Smooth muscle cell (in vitro differentiated cells): ENCODE data around the gene FZD1. TPM values are rescaled to one million over a fixed set of nuclear protein-coding genes. Genes with fewer than 3 reads are reported as not detected.
A peak's percentile ranks its signal among the peaks of the same experiment; 100 is the strongest.

Experiments used
- DNase-seq: peaks from one replicate; lab custom pipeline; 2025; ENCODE audit not compliant: unreplicated experiment; lab: John Stamatoyannopoulos, UW
- H2AFZ ChIP-seq: fragments of 200-600 bp; sonication (generic); 2 replicates; pipeline ENCODE4 v1.6.0; 2016; ENCODE audit warnings: antibody characterized with exemption, low read depth, mild to moderate bottlenecking
- H3F3A ChIP-seq: fragments of 200-600 bp; sonication (generic); 2 replicates; pipeline ENCODE4 v1.6.0; 2017; ENCODE audit warnings: antibody characterized with exemption, low read depth
- H3K27ac ChIP-seq: fragments of 200-600 bp; sonication (generic); 2 replicates; pipeline ENCODE4 v1.5.1; 2016; ENCODE audit warnings: low read depth, mild to moderate bottlenecking
- H3K27me3 ChIP-seq: fragments of 200-600 bp; sonication (generic); 2 replicates; pipeline ENCODE4 v1.6.1; 2016; ENCODE audit warnings: low read depth, mild to moderate bottlenecking
- H3K36me3 ChIP-seq: fragments of 200-600 bp; sonication (generic); 2 replicates; pipeline ENCODE4 v1.5.1; 2016; ENCODE audit warnings: low read depth
- H3K4me1 ChIP-seq: fragments of 200-600 bp; sonication (generic); 2 replicates; pipeline ENCODE4 v1.5.1; 2016; ENCODE audit warnings: low read depth
- H3K4me2 ChIP-seq: fragments of 200-600 bp; sonication (generic); 2 replicates; pipeline ENCODE4 v1.6.0; 2016; ENCODE audit warnings: mild to moderate bottlenecking
- H3K4me3 ChIP-seq: fragments of 200-600 bp; sonication (generic); 2 replicates; pipeline ENCODE4 v1.5.1; 2016; ENCODE audit warnings: mild to moderate bottlenecking
- H3K79me2 ChIP-seq: fragments of 200-600 bp; sonication (generic); 2 replicates; pipeline ENCODE4 v1.6.0; 2016; ENCODE audit warnings: low read depth, mild to moderate bottlenecking
- H3K9ac ChIP-seq: fragments of 200-600 bp; sonication (generic); 2 replicates; pipeline ENCODE4 v1.6.0; 2016; ENCODE audit warnings: low read depth
- H3K9me3 ChIP-seq: fragments of 200-600 bp; sonication (generic); replicated peaks from 2 replicates; pipeline ENCODE4 v1.5.1; 2016; ENCODE audit warnings: low read depth
- H4K20me1 ChIP-seq: fragments of 200-600 bp; sonication (generic); 2 replicates; pipeline ENCODE4 v1.6.0; 2016; ENCODE audit warnings: low read depth
- CTCF ChIP-seq: fragments of 200-600 bp; sonication (generic); IDR thresholded peaks from 2 replicates; pipeline ENCODE4 v1.5.1; 2017; ENCODE audit warnings: borderline replicate concordance, mild to moderate bottlenecking, antibody characterized with exemption; ENCODE audit not compliant: insufficient read depth, poor library complexity, severe bottlenecking
- WGBS: methylation state at CpG from one replicate; pipeline ENCODE4 v1.1.7; 2016; ENCODE audit warnings: low lambda C conversion rate; 5-methylcytosine and 5-hydroxymethylcytosine counted together
- polyA plus RNA-seq: library from polyadenylated mRNA; unstranded; fragments of >200 nt; fragmentation: Nextera tagmentation; extraction: Ambion mirVana; gene quantifications from 2 replicates; pipeline ENCODE4 v1.2.1, GENCODE V29; 2016
- total RNA-seq: library from RNA; depleted of rRNA; stranded (reverse); fragments of >200 nt; gene quantifications from 2 replicates; pipeline ENCODE4 v1.2.3, GENCODE V29; 2014

The FZD1 gene
- total and polyA plus RNA-seq, 2 experiments from 2014 or later: 32.4 to 36.2 TPM

GRCh38 chr7:91285696-91286355 is 21.6 kb downstream of the FZD1 start:
- Histone ChIP-seq H3K9ac (no peak overlapping the region), H3F3A (no peaks in the 10 kb centered on the region), H3K36me3 (no peaks in the 10 kb centered on the region), H3K4me1 (peaks cover 13% of the 10 kb centered on the region), H3K27ac (no peak overlapping the region), H4K20me1 (no peaks in the 10 kb centered on the region), H3K27me3 (peaks cover 4% of the 10 kb centered on the region), H3K4me2 (no peak overlapping the region), H3K79me2 (no peaks in the 10 kb centered on the region), H3K4me3 (no peak overlapping the region), H3K9me3 (no peaks in the 10 kb centered on the region), H2AFZ (peak overlapping the region; percentile 19)
- no peak for TF ChIP-seq CTCF
- DNase-seq: no peak
- WGBS: 77% methylated on average over 7 of the region's 7 CpGs

- H3K27me3 ChIP-seq: peaks cover 4% of the 10 kb centered on the region
- DNase-seq: no peak
- no peak overlapping the region for H3K27ac ChIP-seq
- no peak overlapping the region for H3K4me2 ChIP-seq
- peaks cover 12% of the 10 kb centered on the region for H3K4me1 ChIP-seq
- H3F3A ChIP-seq: no peaks in the 10 kb centered on the region
- no peak overlapping the region for H3K4me3 ChIP-seq
- no peaks in the 10 kb centered on the region for H3K79me2 ChIP-seq
- 74% methylated on average over 6 of the region's 6 CpGs for WGBS
- H3K36me3 ChIP-seq: no peaks in the 10 kb centered on the region
- no peak overlapping the region for H3K9ac ChIP-seq
- no peak for TF ChIP-seq CTCF
- no peaks in the 10 kb centered on the region for H3K9me3 ChIP-seq
- H2AFZ ChIP-seq: no peak overlapping the region
- no peaks in the 10 kb centered on the region for H4K20me1 ChIP-seq
Observed at GRCh38 chr7:91286432-91286831, 22.2 kb downstream of the FZD1 start.

- 61% methylated on average over 4 of the region's 4 CpGs for WGBS
- no peak for TF ChIP-seq CTCF
Observed at GRCh38 chr7:91287371-91288084, 23.3 kb downstream of the FZD1 start.

More at GRCh38 chr7:91287371-91288084, 23.3 kb downstream of the FZD1 start:
- no peak for DNase-seq
- H3K79me2 ChIP-seq: no peaks in the 10 kb centered on the region
- H3K27ac ChIP-seq: no peak overlapping the region
- H3K4me1 ChIP-seq: peaks cover 12% of the 10 kb centered on the region
- no peaks in the 10 kb centered on the region for H3K36me3 ChIP-seq
- H3K9ac ChIP-seq: no peak overlapping the region
- H3F3A ChIP-seq: no peaks in the 10 kb centered on the region
- no peaks in the 10 kb centered on the region for H3K9me3 ChIP-seq
- H2AFZ ChIP-seq: no peak overlapping the region
- H3K4me3 ChIP-seq: no peak overlapping the region
- no peak overlapping the region for H3K4me2 ChIP-seq
- peaks cover 2% of the 10 kb centered on the region for H3K27me3 ChIP-seq
- H4K20me1 ChIP-seq: no peaks in the 10 kb centered on the region
